ENCODE data around the gene NIPSNAP3A. TPM values are rescaled to one million over a fixed set of nuclear protein-coding genes. Genes with fewer than 3 reads are reported as not detected.

Gene NIPSNAP3A
- total RNA-seq, 4 donors from 2014 or later: 21.9 to 42.0 (median 24.4) TPM

GRCh38 chr9:104746798-104747197 is 685 bp upstream of the NIPSNAP3A start:
- H3K9me3 ChIP-seq: no peaks in the 10 kb centered on the region
- H3K4me3 ChIP-seq: peak overlapping the region; percentile 79 to 84
- WGBS, 2 donors (ENCODE audit: low coverage in 1 of 2): 7 to 10% methylated on average over 1 of the region's 1 CpG
- peak overlapping the region in 3 of 4 donors; percentile 92 to 94 (median 94) for H3K27ac ChIP-seq
- no peak for ATAC-seq
- peaks cover 0 to 18% (median 3%) of the 10 kb centered on the region in 3 donors for H3K4me1 ChIP-seq
- H3K36me3 ChIP-seq: peaks cover 0 to 7% of the 10 kb centered on the region in 2 donors
- TF ChIP-seq POLR2AphosphoS5 (IDR thresholded peaks at IDR 0.05) (no peak), CTCF (IDR thresholded peaks at IDR 0.05) (no peak), EP300 (IDR thresholded peaks at IDR 0.05) (no peak), POLR2A (IDR thresholded peaks at IDR 0.05) (no peak)
- no peaks in the 10 kb centered on the region for H3K27me3 ChIP-seq

GRCh38 chr9:104747245-104747564 is 278 bp upstream of the NIPSNAP3A start:
- TF ChIP-seq POLR2A (IDR thresholded peaks at IDR 0.05) (no peak), POLR2AphosphoS5 (IDR thresholded peaks at IDR 0.05) (no peak), CTCF (IDR thresholded peaks at IDR 0.05) (no peak), EP300 (IDR thresholded peaks at IDR 0.05) (no peak)
- ATAC-seq: peak; percentile 17
- Histone ChIP-seq H3K4me3 (peak overlapping the region; percentile 79 to 84), H3K27ac (peak overlapping the region; percentile 31 to 94 (median 93)), H3K27me3 (no peaks in the 10 kb centered on the region), H3K9me3 (no peaks in the 10 kb centered on the region), H3K36me3 (peaks cover 0 to 11% of the 10 kb centered on the region in 2 donors), H3K4me1 (peaks cover 0 to 18% (median 3%) of the 10 kb centered on the region in 3 donors)
- 0% methylated on average over 6 to 7 of the region's 9 CpGs for WGBS, 2 donors (ENCODE audit: low coverage in 1 of 2)

- no peak for ATAC-seq
- Histone ChIP-seq H3K4me3 (peak overlapping the region; percentile 79 to 84), H3K27ac (peak overlapping the region; percentile 31 to 94 (median 93)), H3K27me3 (no peaks in the 10 kb centered on the region), H3K4me1 (peaks cover 0 to 18% (median 3%) of the 10 kb centered on the region in 3 donors), H3K36me3 (peaks cover 0 to 24% of the 10 kb centered on the region in 2 donors), H3K9me3 (no peaks in the 10 kb centered on the region)
- 7 to 23% methylated on average over 5 to 6 of the region's 19 CpGs for WGBS, 2 donors (ENCODE audit: low coverage in 1 of 2)
- TF ChIP-seq CTCF (IDR thresholded peaks at IDR 0.05) (no peak), EP300 (IDR thresholded peaks at IDR 0.05) (no peak), POLR2A (IDR thresholded peaks at IDR 0.05) (no peak), POLR2AphosphoS5 (IDR thresholded peaks at IDR 0.05) (peak; percentile 16)
These were observed 1.0 kb downstream of the NIPSNAP3A start for GRCh38 chr9:104748359-104749031.

GRCh38 chr9:104750185-104750767 is 2.8 kb downstream of the NIPSNAP3A start:
- H3K4me1 ChIP-seq: peaks cover 0 to 18% (median 3%) of the 10 kb centered on the region in 3 donors
- no peak overlapping the region for H3K27ac ChIP-seq
- no peak for ATAC-seq
- TF ChIP-seq POLR2AphosphoS5 (IDR thresholded peaks at IDR 0.05): no peak
- no peak for TF ChIP-seq EP300 (IDR thresholded peaks at IDR 0.05)
- no peak for TF ChIP-seq CTCF (IDR thresholded peaks at IDR 0.05)
- TF ChIP-seq POLR2A (IDR thresholded peaks at IDR 0.05): no peak
- H3K27me3 ChIP-seq: no peaks in the 10 kb centered on the region
- H3K4me3 ChIP-seq: no peak overlapping the region
- WGBS, 2 donors (ENCODE audit: low coverage in 1 of 2): 80 to 86% methylated on average over 3 of the region's 3 CpGs
- H3K9me3 ChIP-seq: no peaks in the 10 kb centered on the region
- peaks cover 0 to 39% of the 10 kb centered on the region in 2 donors for H3K36me3 ChIP-seq

GRCh38 chr9:104758974-104759373 is 11.5 kb downstream of the NIPSNAP3A start:
- no peak for TF ChIP-seq POLR2A (IDR thresholded peaks at IDR 0.05)
- TF ChIP-seq CTCF (IDR thresholded peaks at IDR 0.05): no peak
- TF ChIP-seq POLR2AphosphoS5 (IDR thresholded peaks at IDR 0.05): no peak
- TF ChIP-seq EP300 (IDR thresholded peaks at IDR 0.05): no peak
- H3K4me3 ChIP-seq: no peak overlapping the region
- H3K27me3 ChIP-seq: no peaks in the 10 kb centered on the region
- H3K36me3 ChIP-seq: peaks cover 0 to 38% of the 10 kb centered on the region in 2 donors
- H3K27ac ChIP-seq: no peak overlapping the region
- no peak for ATAC-seq
- H3K9me3 ChIP-seq: no peaks in the 10 kb centered on the region
- peaks cover 0 to 3% (median 0%) of the 10 kb centered on the region in 3 donors for H3K4me1 ChIP-seq
- 65 to 77% methylated on average over 3 of the region's 3 CpGs for WGBS, 2 donors (ENCODE audit: low coverage in 1 of 2)

Data from gastroesophageal sphincter (tissue), 4 donors.